Mammary epithelial cell (primary cell): Measurements from ENCODE around the gene SPX.

ENCODE experiments used
- CTCF ChIP-seq, 2 donors: IDR thresholded peaks in 1 of 2; conservative IDR thresholded peaks in 1 of 2; 2 replicates each; pipeline ENCODE4 v1.5.1; 2011 to 2012; ENCODE audit warnings: inconsistent platforms in 2 of 2, low read length in 2 of 2, mild to moderate bottlenecking in 2 of 2, control low read depth in 1 of 2, low read depth in 1 of 2; ENCODE audit not compliant: insufficient read depth in 1 of 2; ENCODE audit errors: extremely low read depth in 1 of 2
- EZH2 ChIP-seq: IDR thresholded peaks from 2 replicates; pipeline ENCODE4 v1.6.1; 2012; ENCODE audit warnings: low read length, inconsistent platforms, borderline replicate concordance

GRCh38 chr12:21568115-21568514 lies 42.0 kb downstream of the SPX start:
- no peak for TF ChIP-seq CTCF (conservative IDR thresholded peaks at IDR 0.05 in 1 of 2, IDR thresholded peaks at IDR 0.05 in 1 of 2; ENCODE audit: extremely low read depth in 1 of 2, insufficient read depth in 1 of 2, low read depth in 1 of 2, low read length in 2 of 2)
- TF ChIP-seq EZH2 = no peak
